Measurements from ENCODE around the gene EHBP1.

DNA sequence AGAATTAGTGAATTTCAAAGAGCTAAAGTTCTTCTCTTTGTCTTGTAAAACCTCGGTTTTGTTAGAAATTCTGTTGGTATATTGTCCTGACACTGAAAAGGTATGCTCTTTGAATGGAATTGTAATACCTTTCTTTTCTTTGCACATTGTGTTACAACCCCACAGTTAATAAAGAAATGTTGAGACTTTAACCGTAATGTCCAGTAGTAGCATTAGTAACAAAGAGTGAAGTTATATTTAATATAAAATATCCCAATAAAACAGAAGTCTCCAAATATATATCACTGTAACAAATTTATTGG lies 69.8 kb downstream of the EHBP1 start:
- no peak for TF ChIP-seq CTCF (IDR thresholded peaks at IDR 0.05 in 4 of 5, conservative IDR thresholded peaks at IDR 0.05 in 1 of 5)
- no peak for TF ChIP-seq POLR2A (IDR thresholded peaks at IDR 0.05)

All from gastrocnemius medialis (tissue), 4 donors.